Measurements from ENCODE around the gene ARHGAP28. TPM values are rescaled to one million over a fixed set of nuclear protein-coding genes. Genes with fewer than 3 reads are reported as not detected.
A peak's percentile ranks its signal among the peaks of the same experiment; 100 is the strongest.

The ARHGAP28 gene
- polyA plus RNA-seq, 3 donors = not detected

DNA sequence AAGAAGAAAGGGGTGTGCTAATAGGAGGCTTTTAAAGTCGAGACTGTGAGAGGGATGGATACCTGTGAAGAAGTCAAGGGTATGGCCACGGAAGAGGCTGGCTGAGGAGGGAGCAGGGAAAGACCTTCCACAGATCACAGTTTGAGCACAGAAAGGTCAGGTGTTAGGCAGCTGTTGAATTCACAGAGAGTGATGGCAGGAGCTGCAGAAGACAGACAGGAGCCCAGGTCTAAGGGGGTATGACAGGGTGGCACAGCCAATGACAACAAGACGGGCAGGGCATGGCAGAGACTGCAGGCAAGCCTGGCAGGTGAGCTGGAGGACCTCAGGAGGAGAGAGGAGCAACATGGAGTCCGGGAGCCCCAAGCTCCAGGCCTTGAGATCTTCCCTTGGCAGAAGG lies 225.0 kb downstream of the ARHGAP28 start:
- no peaks in the 10 kb centered on the region for H3K4me1 Mint-ChIP-seq
- no peaks in the 10 kb centered on the region for H3K9me3 ChIP-seq (replicated peaks in 1 of 2; ENCODE audit: control insufficient read depth in 1 of 2, insufficient read depth in 1 of 2, low read length in 2 of 2)
- H3K9ac ChIP-seq (ENCODE audit: insufficient read depth, low read length, poor library complexity, severe bottlenecking) = no peak overlapping the region

GRCh38 chr18:6955304-6955703 lies 225.8 kb downstream of the ARHGAP28 start:
- no peak overlapping the region for H3K9ac ChIP-seq (ENCODE audit: insufficient read depth, low read length, poor library complexity, severe bottlenecking)
- DNase-seq = no peak

More for the DNA sequence above, 225.0 kb downstream of the ARHGAP28 start:
- Histone ChIP-seq H3K79me2 (ENCODE audit: insufficient read depth, low read length) (no peaks in the 10 kb centered on the region), H4K20me1 (ENCODE audit: insufficient read depth, low read length) (no peaks in the 10 kb centered on the region), H3K36me3 (replicated peaks in 1 of 2; ENCODE audit: control insufficient read depth in 1 of 2, insufficient read depth in 2 of 2, low read length in 2 of 2) (no peaks in the 10 kb centered on the region), H3K4me3 (replicated peaks in 1 of 3; ENCODE audit: low read depth in 2 of 3, low read length in 3 of 3) (no peak overlapping the region), H3K4me1 (ENCODE audit: control insufficient read depth in 1 of 2, insufficient read depth in 2 of 2, low read length in 2 of 2) (no peaks in the 10 kb centered on the region), H3K4me2 (replicated peaks; ENCODE audit: extremely low read depth, low read length, poor library complexity, severe bottlenecking) (no peak overlapping the region), H2AFZ (ENCODE audit: insufficient read depth, low read depth, low read length, poor library complexity, severe bottlenecking) (no peak overlapping the region), H3K27ac (ENCODE audit: low read depth in 1 of 2, low read length in 2 of 2) (no peak overlapping the region), H3K27me3 (ENCODE audit: control insufficient read depth in 2 of 2, insufficient read depth in 2 of 2, low read length in 2 of 2) (no peaks in the 10 kb centered on the region)
- Mint-ChIP-seq H3K4me3 (peak overlapping the region in 1 of 2 donors; percentile 18), H3K27me3 (ENCODE audit: low read depth in 3 of 3) (peaks cover 0 to 6% (median 6%) of the 10 kb centered on the region in 3 donors), H3K27ac (no peak overlapping the region), H3K36me3 (no peaks in the 10 kb centered on the region), H3K9me3 (no peaks in the 10 kb centered on the region)
- DNase-seq = no peak
- no peak for TF ChIP-seq CTCF (IDR thresholded peaks at IDR 0.05)
- intact Hi-C loops (cut with micrococcal nuclease) = no loop called here
- WGBS (ENCODE audit: insufficient coverage) = 76% methylated on average over 4 of the region's 4 CpGs

More at GRCh38 chr18:6955304-6955703, 225.8 kb downstream of the ARHGAP28 start:
- Histone ChIP-seq H3K27ac (ENCODE audit: low read depth in 1 of 2, low read length in 2 of 2) (no peak overlapping the region), H3K27me3 (ENCODE audit: control insufficient read depth in 2 of 2, insufficient read depth in 2 of 2, low read length in 2 of 2) (no peaks in the 10 kb centered on the region), H4K20me1 (ENCODE audit: insufficient read depth, low read length) (no peaks in the 10 kb centered on the region), H3K36me3 (replicated peaks in 1 of 2; ENCODE audit: control insufficient read depth in 1 of 2, insufficient read depth in 2 of 2, low read length in 2 of 2) (no peaks in the 10 kb centered on the region), H3K4me1 (ENCODE audit: control insufficient read depth in 1 of 2, insufficient read depth in 2 of 2, low read length in 2 of 2) (no peaks in the 10 kb centered on the region), H3K4me3 (replicated peaks in 1 of 3; ENCODE audit: low read depth in 2 of 3, low read length in 3 of 3) (no peak overlapping the region), H3K9me3 (replicated peaks in 1 of 2; ENCODE audit: control insufficient read depth in 1 of 2, insufficient read depth in 1 of 2, low read length in 2 of 2) (no peaks in the 10 kb centered on the region), H2AFZ (ENCODE audit: insufficient read depth, low read depth, low read length, poor library complexity, severe bottlenecking) (no peak overlapping the region), H3K79me2 (ENCODE audit: insufficient read depth, low read length) (no peaks in the 10 kb centered on the region), H3K4me2 (replicated peaks; ENCODE audit: extremely low read depth, low read length, poor library complexity, severe bottlenecking) (no peak overlapping the region)
- Mint-ChIP-seq H3K4me3 (no peak overlapping the region), H3K36me3 (no peaks in the 10 kb centered on the region), H3K9me3 (peaks cover 0 to 4% (median 0%) of the 10 kb centered on the region in 7 donors), H3K4me1 (no peaks in the 10 kb centered on the region), H3K27ac (no peak overlapping the region), H3K27me3 (ENCODE audit: low read depth in 3 of 3) (peaks cover 0 to 6% (median 6%) of the 10 kb centered on the region in 3 donors)
- no peak for TF ChIP-seq CTCF (IDR thresholded peaks at IDR 0.05)
- intact Hi-C loops (cut with micrococcal nuclease) = no loop called here
- 98% methylated on average over 13 of the region's 18 CpGs for WGBS (ENCODE audit: insufficient coverage)
